Activated T-cell treated with anti-CD3 and anti-CD28 coated beads, Interleukin-2, amount 50 U/mL, for 4 hours (primary cell): Measurements from ENCODE around the gene WDFY3. TPM values are rescaled to one million over a fixed set of nuclear protein-coding genes. Genes with fewer than 3 reads are reported as not detected.

Experiments
- ATAC-seq, 2 donors: fragments of 200-7000 bp; cut with Tn5 transposase; one replicate each; pipeline ENCODE4 v1.10.0; 2021
- DNase-seq: peaks from one replicate; pipeline ENCODE4 v3.0.0-alpha.2; 2020
- H3K27me3 Mint-ChIP-seq: one replicate; pipeline ENCODE4 v1.8.0; 2021; ENCODE audit warnings: low read depth, mixed read lengths
- H3K36me3 Mint-ChIP-seq: one replicate; pipeline ENCODE4 v1.8.0; 2022; ENCODE audit warnings: mixed read lengths; ENCODE audit not compliant: insufficient read depth
- H3K4me1 Mint-ChIP-seq: one replicate; pipeline ENCODE4 v1.8.0; 2021; ENCODE audit warnings: low read depth, mixed read lengths
- H3K4me3 Mint-ChIP-seq: one replicate; pipeline ENCODE4 v1.8.0; 2021; ENCODE audit warnings: mild to moderate bottlenecking, moderate library complexity, mixed read lengths
- H3K9me3 Mint-ChIP-seq: one replicate; pipeline ENCODE4 v1.8.0; 2021; ENCODE audit warnings: mixed read lengths
- total RNA-seq, 3 donors: library from RNA; stranded (reverse); gene quantifications; one replicate each; pipeline ENCODE4 v1.2.1, GENCODE V29; 2021

Gene WDFY3
- total RNA-seq, 3 donors from 2014 or later = 0.30 to 0.74 (median 0.30) TPM

GRCh38 chr4:84644087-84644486, 322.4 kb downstream of the WDFY3 start:
- Mint-ChIP-seq H3K36me3 (no peaks in the 10 kb centered on the region), H3K4me1 (no peaks in the 10 kb centered on the region), H3K4me3 (no peak overlapping the region), H3K27me3 (no peaks in the 10 kb centered on the region), H3K9me3 (no peaks in the 10 kb centered on the region)
- no peak for ATAC-seq
- DNase-seq = no peak

- H3K36me3 Mint-ChIP-seq = no peaks in the 10 kb centered on the region
- ATAC-seq (no peak), DNase-seq (no peak)
- H3K9me3 Mint-ChIP-seq = peaks cover 4% of the 10 kb centered on the region
- H3K4me1 Mint-ChIP-seq = no peaks in the 10 kb centered on the region
- H3K4me3 Mint-ChIP-seq = no peak overlapping the region
- H3K27me3 Mint-ChIP-seq = no peaks in the 10 kb centered on the region
Measured at GRCh38 chr4:84639145-84639544, 327.3 kb downstream of the WDFY3 start.

- ATAC-seq (no peak), DNase-seq (no peak)
- Mint-ChIP-seq H3K36me3 (no peaks in the 10 kb centered on the region), H3K27me3 (no peaks in the 10 kb centered on the region), H3K4me3 (no peak overlapping the region), H3K9me3 (peaks cover 4% of the 10 kb centered on the region), H3K4me1 (no peaks in the 10 kb centered on the region)
Measured at GRCh38 chr4:84638092-84638491, 328.4 kb downstream of the WDFY3 start.

GRCh38 chr4:84634961-84635360, 331.5 kb downstream of the WDFY3 start:
- Mint-ChIP-seq H3K9me3 (peaks cover 4% of the 10 kb centered on the region), H3K27me3 (no peaks in the 10 kb centered on the region), H3K4me3 (no peak overlapping the region), H3K36me3 (no peaks in the 10 kb centered on the region), H3K4me1 (no peaks in the 10 kb centered on the region)
- DNase-seq = no peak
- no peak for ATAC-seq

GRCh38 chr4:84632092-84632491, 334.4 kb downstream of the WDFY3 start:
- DNase-seq (no peak), ATAC-seq (no peak)
- Mint-ChIP-seq H3K36me3 (no peaks in the 10 kb centered on the region), H3K4me3 (no peak overlapping the region), H3K9me3 (peaks cover 4% of the 10 kb centered on the region), H3K4me1 (no peaks in the 10 kb centered on the region), H3K27me3 (no peaks in the 10 kb centered on the region)

- Mint-ChIP-seq H3K27me3 (no peaks in the 10 kb centered on the region), H3K36me3 (no peaks in the 10 kb centered on the region), H3K4me1 (no peaks in the 10 kb centered on the region), H3K9me3 (peaks cover 4% of the 10 kb centered on the region), H3K4me3 (no peak overlapping the region)
- DNase-seq (no peak), ATAC-seq (no peak)
Measured at GRCh38 chr4:84631573-84631972, 334.9 kb downstream of the WDFY3 start.

GRCh38 chr4:84626673-84627072, 339.8 kb downstream of the WDFY3 start:
- no peaks in the 10 kb centered on the region for H3K9me3 Mint-ChIP-seq
- no peak overlapping the region for H3K4me3 Mint-ChIP-seq
- no peaks in the 10 kb centered on the region for H3K27me3 Mint-ChIP-seq
- no peaks in the 10 kb centered on the region for H3K4me1 Mint-ChIP-seq
- ATAC-seq (no peak), DNase-seq (no peak)
- no peaks in the 10 kb centered on the region for H3K36me3 Mint-ChIP-seq

- DNase-seq (no peak), ATAC-seq (no peak)
- Mint-ChIP-seq H3K4me3 (no peak overlapping the region), H3K27me3 (no peaks in the 10 kb centered on the region), H3K9me3 (no peaks in the 10 kb centered on the region), H3K4me1 (no peaks in the 10 kb centered on the region), H3K36me3 (no peaks in the 10 kb centered on the region)
Measured at GRCh38 chr4:84623661-84624060, 342.8 kb downstream of the WDFY3 start.

- Mint-ChIP-seq H3K4me1 (no peaks in the 10 kb centered on the region), H3K9me3 (no peaks in the 10 kb centered on the region), H3K4me3 (no peak overlapping the region), H3K27me3 (no peaks in the 10 kb centered on the region), H3K36me3 (no peaks in the 10 kb centered on the region)
- ATAC-seq (no peak), DNase-seq (no peak)
Measured at GRCh38 chr4:84622959-84623358, 343.5 kb downstream of the WDFY3 start.
